ENCODE measurements around the gene MYADM. TPM values are rescaled to one million over a fixed set of nuclear protein-coding genes. Genes with fewer than 3 reads are reported as not detected.

Gene MYADM
- polyA plus RNA-seq, 1 of the 3 experiments (the other 2 are of a cell fraction) = 38.7 TPM

DNA sequence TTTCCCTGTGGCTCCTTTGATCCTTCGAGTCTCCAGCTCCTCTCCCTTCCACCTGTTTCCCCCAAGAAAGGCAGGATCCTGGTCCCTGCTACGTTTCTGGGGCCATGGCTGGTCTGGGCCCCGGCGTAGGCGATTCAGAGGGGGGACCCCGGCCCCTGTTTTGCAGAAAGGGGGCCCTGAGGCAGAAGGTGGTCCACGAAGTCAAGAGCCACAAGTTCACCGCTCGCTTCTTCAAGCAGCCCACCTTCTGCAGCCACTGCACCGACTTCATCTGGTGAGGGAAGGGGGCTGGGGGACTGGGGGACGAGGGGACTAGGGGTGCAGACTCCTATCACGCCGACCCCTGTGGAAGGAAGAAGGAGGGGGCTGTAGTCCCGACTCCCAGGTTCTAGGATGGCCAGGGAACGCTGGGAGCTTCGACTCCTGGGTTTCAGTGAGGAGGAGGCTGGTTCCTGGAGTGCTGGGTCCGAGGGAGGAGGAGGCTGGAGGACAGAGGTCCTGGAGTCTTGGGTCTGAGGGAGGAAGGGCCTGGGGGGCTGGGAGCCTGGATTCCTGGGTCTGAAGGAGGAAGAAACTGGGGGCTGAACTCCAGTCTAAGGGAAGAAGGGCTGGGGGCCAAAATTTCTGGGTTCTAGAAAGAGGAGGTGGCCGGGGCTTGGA, 14.8 kb downstream of the MYADM start:
- peaks cover 36% of the 10 kb centered on the region for H3K27me3 ChIP-seq (ENCODE audit: insufficient read depth)
- 8% methylated on average over 17 of the region's 18 CpGs for WGBS (ENCODE audit: low lambda C conversion rate)
- no peak for DNase-seq
- no peaks in the 10 kb centered on the region for H3K79me2 ChIP-seq (ENCODE audit: insufficient read depth)
- peak overlapping the region; percentile 42 to 47 for H3K4me3 ChIP-seq (ENCODE audit: low read depth in 2 of 2, low read length in 1 of 2)
- no peak overlapping the region for H3K27ac ChIP-seq (ENCODE audit: low read depth in 2 of 2, low read length in 1 of 2)
- no peaks in the 10 kb centered on the region for H3K9me3 ChIP-seq
- H3K9ac ChIP-seq = no peak overlapping the region
- ChIA-PET POLR2A (no interaction called here), CTCF (interaction anchor here (0.7 to 2.2 kb wide), 11 partner anchors 12 to 147 kb away, joined by 3 to 10 read pairs (median 4); no protein-coding TSS in a partner anchor)
- peaks cover 0 to 14% of the 10 kb centered on the region in 2 experiments; a peak in 1 of 4 replicates for H3K4me1 ChIP-seq (ENCODE audit: control insufficient read depth in 1 of 2, insufficient read depth in 2 of 2, low read depth in 1 of 2, low read length in 1 of 2)
- H2AFZ ChIP-seq (ENCODE audit: low read depth) = no peak overlapping the region
- H4K20me1 ChIP-seq (ENCODE audit: insufficient read depth) = no peaks in the 10 kb centered on the region
- TF ChIP-seq, protein P1, sequence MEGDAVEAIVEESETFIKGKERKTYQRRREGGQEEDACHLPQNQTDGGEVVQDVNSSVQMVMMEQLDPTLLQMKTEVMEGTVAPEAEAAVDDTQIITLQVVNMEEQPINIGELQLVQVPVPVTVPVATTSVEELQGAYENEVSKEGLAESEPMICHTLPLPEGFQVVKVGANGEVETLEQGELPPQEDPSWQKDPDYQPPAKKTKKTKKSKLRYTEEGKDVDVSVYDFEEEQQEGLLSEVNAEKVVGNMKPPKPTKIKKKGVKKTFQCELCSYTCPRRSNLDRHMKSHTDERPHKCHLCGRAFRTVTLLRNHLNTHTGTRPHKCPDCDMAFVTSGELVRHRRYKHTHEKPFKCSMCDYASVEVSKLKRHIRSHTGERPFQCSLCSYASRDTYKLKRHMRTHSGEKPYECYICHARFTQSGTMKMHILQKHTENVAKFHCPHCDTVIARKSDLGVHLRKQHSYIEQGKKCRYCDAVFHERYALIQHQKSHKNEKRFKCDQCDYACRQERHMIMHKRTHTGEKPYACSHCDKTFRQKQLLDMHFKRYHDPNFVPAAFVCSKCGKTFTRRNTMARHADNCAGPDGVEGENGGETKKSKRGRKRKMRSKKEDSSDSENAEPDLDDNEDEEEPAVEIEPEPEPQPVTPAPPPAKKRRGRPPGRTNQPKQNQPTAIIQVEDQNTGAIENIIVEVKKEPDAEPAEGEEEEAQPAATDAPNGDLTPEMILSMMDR (IDR thresholded peaks at IDR 0.05) = no peak
- TF ChIP-seq ELF1 (IDR thresholded peaks at IDR 0.05) = no peak
- TF ChIP-seq, protein P2, sequence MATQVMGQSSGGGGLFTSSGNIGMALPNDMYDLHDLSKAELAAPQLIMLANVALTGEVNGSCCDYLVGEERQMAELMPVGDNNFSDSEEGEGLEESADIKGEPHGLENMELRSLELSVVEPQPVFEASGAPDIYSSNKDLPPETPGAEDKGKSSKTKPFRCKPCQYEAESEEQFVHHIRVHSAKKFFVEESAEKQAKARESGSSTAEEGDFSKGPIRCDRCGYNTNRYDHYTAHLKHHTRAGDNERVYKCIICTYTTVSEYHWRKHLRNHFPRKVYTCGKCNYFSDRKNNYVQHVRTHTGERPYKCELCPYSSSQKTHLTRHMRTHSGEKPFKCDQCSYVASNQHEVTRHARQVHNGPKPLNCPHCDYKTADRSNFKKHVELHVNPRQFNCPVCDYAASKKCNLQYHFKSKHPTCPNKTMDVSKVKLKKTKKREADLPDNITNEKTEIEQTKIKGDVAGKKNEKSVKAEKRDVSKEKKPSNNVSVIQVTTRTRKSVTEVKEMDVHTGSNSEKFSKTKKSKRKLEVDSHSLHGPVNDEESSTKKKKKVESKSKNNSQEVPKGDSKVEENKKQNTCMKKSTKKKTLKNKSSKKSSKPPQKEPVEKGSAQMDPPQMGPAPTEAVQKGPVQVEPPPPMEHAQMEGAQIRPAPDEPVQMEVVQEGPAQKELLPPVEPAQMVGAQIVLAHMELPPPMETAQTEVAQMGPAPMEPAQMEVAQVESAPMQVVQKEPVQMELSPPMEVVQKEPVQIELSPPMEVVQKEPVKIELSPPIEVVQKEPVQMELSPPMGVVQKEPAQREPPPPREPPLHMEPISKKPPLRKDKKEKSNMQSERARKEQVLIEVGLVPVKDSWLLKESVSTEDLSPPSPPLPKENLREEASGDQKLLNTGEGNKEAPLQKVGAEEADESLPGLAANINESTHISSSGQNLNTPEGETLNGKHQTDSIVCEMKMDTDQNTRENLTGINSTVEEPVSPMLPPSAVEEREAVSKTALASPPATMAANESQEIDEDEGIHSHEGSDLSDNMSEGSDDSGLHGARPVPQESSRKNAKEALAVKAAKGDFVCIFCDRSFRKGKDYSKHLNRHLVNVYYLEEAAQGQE (IDR thresholded peaks at IDR 0.05; ENCODE audit: low read depth, low read length) = no peak
- TF ChIP-seq, protein P3, sequence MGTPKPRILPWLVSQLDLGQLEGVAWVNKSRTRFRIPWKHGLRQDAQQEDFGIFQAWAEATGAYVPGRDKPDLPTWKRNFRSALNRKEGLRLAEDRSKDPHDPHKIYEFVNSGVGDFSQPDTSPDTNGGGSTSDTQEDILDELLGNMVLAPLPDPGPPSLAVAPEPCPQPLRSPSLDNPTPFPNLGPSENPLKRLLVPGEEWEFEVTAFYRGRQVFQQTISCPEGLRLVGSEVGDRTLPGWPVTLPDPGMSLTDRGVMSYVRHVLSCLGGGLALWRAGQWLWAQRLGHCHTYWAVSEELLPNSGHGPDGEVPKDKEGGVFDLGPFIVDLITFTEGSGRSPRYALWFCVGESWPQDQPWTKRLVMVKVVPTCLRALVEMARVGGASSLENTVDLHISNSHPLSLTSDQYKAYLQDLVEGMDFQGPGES (IDR thresholded peaks at IDR 0.05; ENCODE audit: low read depth, low read length) = no peak
- no peak for TF ChIP-seq MXI1 (IDR thresholded peaks at IDR 0.05; ENCODE audit: low read depth, low read length)
- TF ChIP-seq JUND (IDR thresholded peaks at IDR 0.05) = no peak
- TF ChIP-seq FOSL2 (IDR thresholded peaks at IDR 0.05; ENCODE audit: borderline replicate concordance, low read depth) = no peak
- TF ChIP-seq, protein P4, sequence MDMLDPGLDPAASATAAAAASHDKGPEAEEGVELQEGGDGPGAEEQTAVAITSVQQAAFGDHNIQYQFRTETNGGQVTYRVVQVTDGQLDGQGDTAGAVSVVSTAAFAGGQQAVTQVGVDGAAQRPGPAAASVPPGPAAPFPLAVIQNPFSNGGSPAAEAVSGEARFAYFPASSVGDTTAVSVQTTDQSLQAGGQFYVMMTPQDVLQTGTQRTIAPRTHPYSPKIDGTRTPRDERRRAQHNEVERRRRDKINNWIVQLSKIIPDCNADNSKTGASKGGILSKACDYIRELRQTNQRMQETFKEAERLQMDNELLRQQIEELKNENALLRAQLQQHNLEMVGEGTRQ (IDR thresholded peaks at IDR 0.05; ENCODE audit: borderline replicate concordance, low read depth, low read length) = no peak
- TF ChIP-seq YY1 (IDR thresholded peaks at IDR 0.05; ENCODE audit: low read depth) = no peak
- no peak for TF ChIP-seq EZH2phosphoT487 (IDR thresholded peaks at IDR 0.05; ENCODE audit: borderline replicate concordance, low read depth)
- no peak for TF ChIP-seq GATA2 (CRISPR knock-in tag; IDR thresholded peaks at IDR 0.05)
- TF ChIP-seq SMC3 (IDR thresholded peaks at IDR 0.05; ENCODE audit: low read depth, low read length) = no peak
- TF ChIP-seq POLR2AphosphoS5 (IDR thresholded peaks at IDR 0.05; ENCODE audit: low read depth, low read length) = no peak
- TF ChIP-seq FOXM1 (IDR thresholded peaks at IDR 0.05; ENCODE audit: low read depth) = no peak
- TF ChIP-seq TAF1 (IDR thresholded peaks at IDR 0.05; ENCODE audit: borderline replicate concordance, low read depth, low read length) = no peak
- TF ChIP-seq RFX5 (IDR thresholded peaks at IDR 0.05; ENCODE audit: low read length) = no peak
- no peak for TF ChIP-seq MEF2A (IDR thresholded peaks at IDR 0.05; ENCODE audit: borderline replicate concordance, low read depth)
- TF ChIP-seq FOXJ3 (CRISPR knock-in tag; IDR thresholded peaks at IDR 0.05) = no peak
- peaks cover 13% of the 10 kb centered on the region for H3F3A ChIP-seq (replicated peaks; ENCODE audit: insufficient read depth)
- H3K4me2 ChIP-seq = peak overlapping the region; percentile 79
- H3K36me3 ChIP-seq (replicated peaks in 1 of 2; ENCODE audit: control insufficient read depth in 1 of 2, insufficient read depth in 2 of 2, low read length in 1 of 2) = no peaks in the 10 kb centered on the region
- H3K9me2 ChIP-seq = no peaks in the 10 kb centered on the region

Data from SK-N-SH (cell line).